Measurements from ENCODE around the gene CNTNAP5. TPM values are rescaled to one million over a fixed set of nuclear protein-coding genes. Genes with fewer than 3 reads are reported as not detected.

Gene CNTNAP5
- total RNA-seq, 1 experiment from 2014 or later, result 0.48 TPM

- Histone ChIP-seq H4K5ac (ENCODE audit: insufficient read length, low read depth, low read length) (no peak overlapping the region), H3K27me3 (ENCODE audit: insufficient read depth, low read length) (no peaks in the 10 kb centered on the region), H2BK15ac (ENCODE audit: low read depth, low read length) (no peak overlapping the region), H3K4me2 (ENCODE audit: insufficient read depth, insufficient read length, low read length) (no peak overlapping the region), H3K79me1 (ENCODE audit: insufficient read depth, low read depth, low read length, poor library complexity, severe bottlenecking) (no peaks in the 10 kb centered on the region), H3K9me3 (ENCODE audit: control insufficient read depth, low read depth, low read length) (no peaks in the 10 kb centered on the region), H4K8ac (replicated peaks; ENCODE audit: insufficient read length, low read depth, low read length) (no peak overlapping the region), H3T11ph (ENCODE audit: low read length) (no peak overlapping the region), H4K20me1 (ENCODE audit: control insufficient read depth, insufficient read depth, insufficient read length) (no peaks in the 10 kb centered on the region), H2AFZ (ENCODE audit: low read length) (no peak overlapping the region), H3K27ac (ENCODE audit: insufficient read length, low read depth, low read length) (no peak overlapping the region), H3K18ac (ENCODE audit: insufficient read length, low read depth, low read length) (no peak overlapping the region), H2BK20ac (ENCODE audit: low read depth, low read length, poor library complexity, severe bottlenecking) (no peak overlapping the region), H3K56ac (ENCODE audit: insufficient read length, low read depth, low read length) (no peak overlapping the region), H3K14ac (ENCODE audit: insufficient read depth, low read length) (no peak overlapping the region), H3K23ac (ENCODE audit: insufficient read length, low read depth, low read length) (no peak overlapping the region), H2AK5ac (ENCODE audit: insufficient read length, low read length) (no peak overlapping the region), H3K9ac (ENCODE audit: extremely low read depth, insufficient read length, low read length) (no peak overlapping the region), H3K4ac (ENCODE audit: low read depth, low read length) (no peak overlapping the region), H3K79me2 (ENCODE audit: insufficient read depth, low read length) (no peaks in the 10 kb centered on the region), H3K23me2 (ENCODE audit: insufficient read length, low read depth, low read length, poor library complexity, severe bottlenecking) (no peaks in the 10 kb centered on the region), H2BK12ac (ENCODE audit: insufficient read length, low read depth, low read length) (no peak overlapping the region), H4K91ac (ENCODE audit: insufficient read length, low read depth, low read length) (no peak overlapping the region), H3K4me1 (ENCODE audit: insufficient read depth, low read length) (no peaks in the 10 kb centered on the region), H2BK5ac (ENCODE audit: insufficient read length, low read length) (no peak overlapping the region), H2BK120ac (ENCODE audit: low read depth, low read length, poor library complexity, severe bottlenecking) (no peak overlapping the region)
- WGBS (ENCODE audit: extremely low coverage, insufficient read length, low lambda C conversion rate), result no CpG with 5 or more reads among the region's 4 CpGs
- Mint-ChIP-seq H3K27ac (no peak overlapping the region), H3K27me3 (ENCODE audit: low read depth) (no peaks in the 10 kb centered on the region; the same call in 1 of the 2 replicates), H3K36me3 (ENCODE audit: insufficient read depth in 1 of 3, low read depth in 3 of 3) (no peaks in the 10 kb centered on the region; a peak in 1 of 7 replicates), H3K4me1 (no peaks in the 10 kb centered on the region), H3K4me3 (no peak overlapping the region), H3K9me3 (no peaks in the 10 kb centered on the region)
- no peak for DNase-seq
- TF ChIP-seq, protein P1, sequence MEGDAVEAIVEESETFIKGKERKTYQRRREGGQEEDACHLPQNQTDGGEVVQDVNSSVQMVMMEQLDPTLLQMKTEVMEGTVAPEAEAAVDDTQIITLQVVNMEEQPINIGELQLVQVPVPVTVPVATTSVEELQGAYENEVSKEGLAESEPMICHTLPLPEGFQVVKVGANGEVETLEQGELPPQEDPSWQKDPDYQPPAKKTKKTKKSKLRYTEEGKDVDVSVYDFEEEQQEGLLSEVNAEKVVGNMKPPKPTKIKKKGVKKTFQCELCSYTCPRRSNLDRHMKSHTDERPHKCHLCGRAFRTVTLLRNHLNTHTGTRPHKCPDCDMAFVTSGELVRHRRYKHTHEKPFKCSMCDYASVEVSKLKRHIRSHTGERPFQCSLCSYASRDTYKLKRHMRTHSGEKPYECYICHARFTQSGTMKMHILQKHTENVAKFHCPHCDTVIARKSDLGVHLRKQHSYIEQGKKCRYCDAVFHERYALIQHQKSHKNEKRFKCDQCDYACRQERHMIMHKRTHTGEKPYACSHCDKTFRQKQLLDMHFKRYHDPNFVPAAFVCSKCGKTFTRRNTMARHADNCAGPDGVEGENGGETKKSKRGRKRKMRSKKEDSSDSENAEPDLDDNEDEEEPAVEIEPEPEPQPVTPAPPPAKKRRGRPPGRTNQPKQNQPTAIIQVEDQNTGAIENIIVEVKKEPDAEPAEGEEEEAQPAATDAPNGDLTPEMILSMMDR (conservative IDR thresholded peaks at IDR 0.05), result no peak
Observed at GRCh38 chr2:124756048-124756447, 731.0 kb downstream of the CNTNAP5 start.
